Astrocyte of the hippocampus (primary cell): ENCODE data around the gene APLP2.
"Not testable (repeated sequence)": the region's sequence is repeated elsewhere in the genome, so short reads cannot be mapped to it uniquely, and the experiment has no call there.

Experiments used
- DNase-seq: peaks from one replicate; pipeline ENCODE4 v3.0.0; 2011; ENCODE audit warnings: low read depth, low spot score

Gene APLP2

DNA sequence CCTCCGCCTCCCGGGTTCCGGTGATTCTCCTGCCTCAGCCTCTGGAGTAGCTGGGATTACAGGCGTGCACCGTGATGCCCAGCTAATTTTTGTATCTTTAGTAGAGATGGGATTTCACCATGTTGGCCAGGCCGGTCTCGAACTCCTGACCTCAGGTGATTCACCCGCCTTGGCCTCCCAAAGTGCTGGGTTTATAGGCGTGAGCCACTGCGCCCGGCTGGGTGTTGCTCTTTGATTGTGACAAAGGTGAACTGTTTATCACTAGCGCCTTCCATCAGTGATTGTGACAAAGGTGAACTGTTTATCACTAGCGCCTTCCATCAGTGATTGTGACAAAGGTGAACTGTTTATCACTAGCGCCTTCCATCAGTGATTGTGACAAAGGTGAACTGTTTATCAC is 123.9 kb downstream of the APLP2 start:
- not testable (repeated sequence) for DNase-seq
